HG02798 (cell line): ENCODE measurements around the gene MN1.

Experiments used
- ATAC-seq: cut with Tn5 transposase; IDR thresholded peaks from one replicate; pipeline ENCODE4 v1.9.1; 2021; ENCODE audit warnings: mild to moderate bottlenecking; ENCODE audit not compliant: unreplicated experiment, poor library complexity

MN1 gene

DNA sequence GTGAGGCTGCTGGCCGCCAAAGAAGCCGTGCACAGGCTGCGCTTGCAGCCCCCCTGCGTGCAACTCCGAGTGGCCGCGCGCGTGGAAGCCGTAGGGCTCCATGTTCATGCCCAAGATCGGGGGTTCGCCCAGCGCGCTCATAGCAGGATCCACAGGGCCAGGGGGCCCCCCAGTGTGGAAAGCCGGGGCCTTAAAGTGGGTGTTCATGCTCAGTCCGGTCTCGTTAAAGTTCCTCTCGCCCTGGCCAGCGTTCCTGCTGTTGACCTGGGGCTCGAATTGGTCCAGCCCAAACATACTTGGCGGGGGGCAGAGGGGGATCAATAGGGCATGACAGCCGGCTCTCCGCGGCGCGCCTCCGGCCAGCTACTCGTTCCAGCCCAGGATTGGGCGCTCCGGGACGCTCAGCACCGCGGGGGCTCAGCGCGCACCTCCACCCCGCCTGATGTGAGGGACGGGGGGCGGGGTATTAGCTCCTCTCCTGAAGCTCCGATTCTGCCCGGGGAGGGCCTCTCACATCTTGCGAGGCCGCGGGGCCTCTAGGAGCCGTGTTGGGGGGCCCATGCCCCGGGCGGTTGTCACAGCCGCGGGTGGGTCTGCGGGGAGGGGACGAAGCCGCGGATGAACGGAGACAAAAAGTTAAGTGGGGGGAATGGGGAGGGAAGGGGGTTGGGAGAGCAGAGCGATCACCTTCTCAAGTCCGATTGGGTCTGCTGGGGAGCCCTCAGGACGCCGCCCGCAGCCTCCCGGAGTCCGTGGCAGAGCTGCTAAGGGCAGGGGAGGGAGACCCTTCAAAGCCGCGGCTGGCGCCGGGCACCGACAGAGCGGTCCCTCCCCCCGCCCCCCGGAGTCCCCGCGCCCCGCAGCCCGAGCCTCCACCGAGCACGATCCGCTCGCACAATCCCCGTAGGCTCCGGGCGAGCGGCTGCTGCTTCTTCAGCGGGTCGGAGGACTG is 1.0 kb downstream of the MN1 start:
- ATAC-seq: no peak

DNA sequence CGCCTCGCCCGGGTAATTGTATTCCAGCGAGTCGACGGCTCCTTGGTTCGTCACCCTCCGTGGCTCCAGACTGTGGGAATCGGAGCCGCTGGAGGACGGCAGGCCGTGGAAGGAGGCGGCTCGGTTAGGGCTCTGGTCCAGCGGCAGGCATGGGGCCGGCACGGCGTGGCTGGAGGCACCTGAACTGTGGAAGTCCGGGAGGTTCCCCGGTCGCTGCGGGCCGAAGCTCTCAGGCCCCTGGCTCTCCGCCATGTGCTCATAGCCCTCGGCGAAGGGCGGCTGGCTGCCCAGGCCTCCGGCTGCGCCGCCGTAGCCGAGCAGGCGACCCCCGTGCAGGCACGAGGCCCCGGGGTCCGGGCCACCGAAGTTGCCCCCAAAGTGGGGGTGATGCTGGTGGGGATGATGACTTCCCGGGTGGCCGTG is 1.7 kb downstream of the MN1 start:
- ATAC-seq: no peak

GRCh38 chr22:27799015-27799826 is 2.3 kb downstream of the MN1 start:
- ATAC-seq: no peak

DNA sequence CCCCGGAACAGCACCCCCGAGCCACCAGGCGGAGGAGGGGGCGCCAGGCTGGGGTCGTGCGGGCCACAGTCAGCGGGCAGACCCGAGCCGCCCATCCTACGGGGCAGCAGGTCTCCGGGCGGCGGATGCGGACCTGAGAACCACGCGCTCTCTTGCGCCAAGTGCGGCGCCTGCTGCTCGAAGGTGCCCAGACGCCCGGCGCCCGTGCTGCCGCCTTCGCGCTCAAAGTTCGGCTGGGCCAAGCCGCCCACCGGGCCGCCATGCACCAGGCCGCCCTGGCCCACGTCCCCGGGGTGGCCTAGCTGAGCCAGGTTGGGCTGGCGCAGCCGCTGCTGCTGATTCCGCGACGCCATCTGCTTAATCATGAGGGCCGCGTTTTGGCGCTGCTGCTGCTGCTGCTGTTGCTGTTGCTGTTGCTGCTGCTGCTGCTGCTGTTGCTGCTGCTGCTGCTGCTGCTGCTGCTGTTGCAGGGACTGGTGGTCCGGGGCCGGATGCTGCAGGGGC is 3.0 kb downstream of the MN1 start:
- no peak for ATAC-seq

DNA sequence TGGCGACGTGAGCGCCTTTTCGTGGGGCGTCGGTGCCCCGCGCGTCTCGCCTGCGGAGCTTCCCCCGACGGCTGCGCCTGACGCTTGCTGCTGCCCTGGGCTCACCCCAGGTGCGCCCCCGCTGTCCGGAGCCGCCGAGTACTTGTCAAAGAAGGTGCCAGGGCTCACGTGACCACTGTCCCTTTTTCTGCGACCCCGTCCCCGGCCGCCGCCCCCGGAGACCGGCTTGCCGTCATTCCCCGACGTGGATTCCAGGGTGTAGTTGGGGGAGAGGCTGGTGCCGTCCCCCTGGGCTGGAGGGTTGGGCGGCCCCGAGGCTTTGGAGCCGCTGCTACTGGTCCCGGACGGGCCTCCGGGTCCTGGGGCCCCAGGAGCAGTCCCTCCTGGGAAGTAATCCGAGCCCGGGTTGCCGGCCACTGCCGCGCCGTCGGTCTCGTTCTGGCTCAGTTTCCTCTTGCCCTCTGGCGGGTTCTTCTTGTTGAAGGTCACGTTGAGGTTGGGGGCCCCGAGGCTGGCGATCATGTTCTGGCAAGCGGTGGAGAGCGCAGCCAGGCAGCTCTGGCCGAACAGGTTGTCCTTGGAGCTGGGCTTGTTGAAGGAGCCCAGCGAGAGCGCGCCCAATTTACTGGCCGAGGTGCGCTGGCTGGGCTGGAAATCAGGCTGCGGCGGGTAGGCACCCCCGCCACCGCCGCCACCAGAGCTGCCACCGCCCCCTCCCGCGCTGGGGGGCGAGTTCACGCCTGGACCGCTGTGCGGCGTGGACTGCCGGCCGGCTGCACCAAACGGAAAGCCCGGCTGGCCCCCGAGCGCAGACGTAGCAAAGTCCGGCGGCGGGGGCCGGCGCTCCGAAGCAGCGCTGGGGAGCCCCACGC is 3.8 kb downstream of the MN1 start:
- no peak for ATAC-seq

GRCh38 chr22:27796829-27797519 is 4.6 kb downstream of the MN1 start:
- no peak for ATAC-seq

GRCh38 chr22:27795696-27796517 is 5.6 kb downstream of the MN1 start:
- ATAC-seq: no peak

- no peak for ATAC-seq
Measured at GRCh38 chr22:27795053-27795452, 6.5 kb downstream of the MN1 start.

- ATAC-seq: no peak
Measured at GRCh38 chr22:27794226-27794625, 7.3 kb downstream of the MN1 start.

- ATAC-seq: no peak
Measured at GRCh38 chr22:27793576-27793975, 8.0 kb downstream of the MN1 start.

- no peak for ATAC-seq
Measured at GRCh38 chr22:27792452-27793161, 8.9 kb downstream of the MN1 start.

DNA sequence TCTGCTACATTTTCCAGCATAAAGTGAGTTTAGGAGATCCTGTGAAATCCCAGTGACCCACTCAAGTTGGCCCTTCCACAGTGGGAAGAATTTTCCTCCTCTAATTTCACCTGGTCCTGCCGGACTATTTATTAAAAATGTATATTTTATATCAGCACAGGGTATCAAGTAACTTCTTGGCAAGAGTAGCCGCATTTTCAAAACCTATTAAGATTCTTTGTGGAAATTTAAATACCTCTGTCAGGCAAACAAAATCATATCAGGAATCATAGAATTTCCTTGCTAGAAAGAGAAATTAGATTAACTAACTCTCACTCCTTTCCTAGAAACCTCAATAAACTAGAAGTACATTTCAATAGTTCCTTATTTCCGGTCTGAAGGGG is 9.7 kb downstream of the MN1 start:
- no peak for ATAC-seq

- ATAC-seq: no peak
Measured at GRCh38 chr22:27791159-27791858, 10.2 kb downstream of the MN1 start.

- ATAC-seq: no peak
Measured at GRCh38 chr22:27790376-27791158, 11.0 kb downstream of the MN1 start.

DNA sequence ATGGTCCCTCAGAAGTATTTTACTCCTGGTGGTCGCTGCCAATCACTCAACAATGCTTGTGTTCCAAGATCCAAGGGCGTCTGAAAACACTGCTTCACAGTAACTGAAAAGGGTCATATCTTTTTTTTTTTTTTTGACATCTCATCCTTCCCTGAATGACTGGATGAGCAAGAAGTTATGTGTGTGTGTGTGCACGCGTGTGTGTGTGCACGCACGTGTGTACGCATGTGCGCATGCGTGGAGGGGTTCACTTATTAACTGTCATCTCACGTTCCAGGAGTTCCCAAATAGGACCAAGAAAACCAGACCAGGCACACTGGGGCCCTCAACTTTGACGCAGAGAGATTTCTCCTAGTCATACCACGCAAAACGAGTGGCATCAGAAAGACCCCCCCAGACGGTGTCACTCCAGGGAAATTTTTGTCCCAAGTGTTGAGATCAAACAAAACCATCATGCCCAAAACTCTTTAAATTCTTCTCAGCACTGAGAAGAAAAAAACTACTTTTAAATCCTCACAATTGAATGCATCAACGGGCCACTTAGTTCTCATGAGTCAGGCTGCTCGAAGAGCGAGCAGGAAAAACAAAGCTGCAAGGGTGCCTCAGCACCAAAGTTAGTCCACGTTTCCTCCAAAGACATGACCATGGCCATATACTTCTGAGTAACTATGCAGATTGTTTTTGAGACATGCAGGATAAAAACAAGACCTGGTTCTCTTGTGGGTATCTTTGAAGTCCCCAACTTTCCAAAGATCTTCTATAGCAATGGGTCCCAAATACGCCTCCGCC is 12.9 kb downstream of the MN1 start:
- ATAC-seq: no peak

DNA sequence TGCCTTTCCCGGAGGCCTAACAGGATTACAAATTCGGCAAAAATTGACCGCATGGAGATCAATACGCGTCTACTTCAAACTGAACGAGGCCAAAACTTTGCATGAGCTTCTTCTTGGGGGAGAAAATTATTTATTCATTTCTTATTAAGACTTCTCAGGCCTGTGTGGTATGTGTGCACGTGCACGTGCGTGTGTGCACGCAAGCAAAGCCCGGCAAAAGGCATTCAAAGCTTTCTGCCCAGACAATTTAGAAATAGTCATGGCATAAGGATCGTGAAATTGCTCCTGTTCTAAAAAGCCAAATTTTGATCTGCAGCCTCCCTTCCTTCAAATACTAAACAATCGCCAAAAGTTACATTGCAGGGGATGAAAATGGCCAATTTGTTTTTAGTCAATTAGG is 14.6 kb downstream of the MN1 start:
- no peak for ATAC-seq
